NCI-H2081 (cell line): Measurements from ENCODE around the gene GALK1.

ENCODE experiments used
- DNase-seq, 2 experiments: peaks; one replicate each; lab custom pipeline; 2025; lab: John Stamatoyannopoulos, UW

GALK1 gene

DNA sequence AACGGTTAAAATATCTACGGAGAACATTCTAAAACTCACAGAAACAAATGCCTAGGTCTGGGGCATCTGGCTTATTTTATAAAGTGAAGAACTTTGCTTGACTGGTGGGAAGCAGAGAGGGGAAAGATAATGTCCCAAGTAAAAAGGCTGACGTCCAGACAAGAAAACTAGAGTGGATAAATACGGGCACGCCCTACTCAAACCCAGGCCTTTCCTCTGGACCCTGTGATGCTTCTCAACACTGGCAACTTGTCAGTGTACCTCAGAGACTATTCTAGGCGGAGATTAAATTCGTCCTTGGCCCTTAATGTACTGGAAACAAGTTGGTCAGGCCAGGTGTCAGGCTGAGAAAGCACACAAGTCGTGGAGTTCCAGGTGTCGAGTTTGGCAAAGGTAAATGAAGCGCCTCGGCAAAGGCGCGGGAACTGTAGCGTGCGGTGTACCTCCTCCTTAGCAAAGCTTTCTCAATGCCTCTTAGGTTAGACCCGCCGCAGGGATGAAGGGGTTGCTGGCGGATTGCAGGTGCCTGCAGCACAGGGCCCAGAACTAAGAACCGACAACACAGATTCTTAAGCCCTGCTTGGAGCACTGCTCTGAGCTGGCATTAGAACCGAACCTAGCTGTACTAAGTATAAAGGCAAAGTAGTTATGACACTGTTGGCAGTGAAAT lies 18.9 kb upstream of the GALK1 start:
- peak in 1 of 2 experiments; percentile 68 for DNase-seq

DNA sequence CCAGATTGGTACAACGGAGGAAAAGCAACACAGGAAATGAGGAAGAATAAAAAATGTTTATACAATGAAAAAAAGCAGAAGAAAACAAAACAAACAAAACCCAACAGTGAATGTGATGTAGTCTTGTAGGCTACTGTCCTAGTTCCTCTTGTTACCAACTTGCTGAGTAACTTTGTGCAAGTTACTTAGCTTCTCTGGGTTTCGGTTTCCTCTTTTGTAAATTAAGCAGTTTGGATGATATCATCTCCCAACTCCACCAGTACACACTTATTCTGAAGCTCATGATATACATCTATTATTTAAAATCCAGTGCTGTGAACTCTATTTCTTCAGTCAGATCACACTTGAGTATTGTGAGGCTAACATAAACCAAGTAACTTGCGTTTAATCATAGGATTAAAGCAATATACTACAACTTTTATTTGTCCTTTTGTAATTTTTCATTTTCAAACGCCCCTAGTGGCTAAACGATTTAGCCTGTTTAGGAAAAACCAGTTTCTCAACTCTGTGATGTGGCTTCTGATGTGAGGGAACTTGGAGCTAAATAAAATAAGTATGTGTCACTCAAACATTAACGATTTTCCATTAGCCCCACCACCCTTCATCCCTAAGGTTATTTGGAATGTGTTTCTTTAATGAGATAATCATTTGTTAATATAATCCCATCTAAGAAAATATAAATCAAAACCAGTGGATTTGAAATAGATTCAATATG lies 18.2 kb upstream of the GALK1 start:
- DNase-seq: peak; percentile 39 to 60

GRCh38 chr17:75779987-75780889 lies 15.2 kb upstream of the GALK1 start:
- no peak for DNase-seq

DNA sequence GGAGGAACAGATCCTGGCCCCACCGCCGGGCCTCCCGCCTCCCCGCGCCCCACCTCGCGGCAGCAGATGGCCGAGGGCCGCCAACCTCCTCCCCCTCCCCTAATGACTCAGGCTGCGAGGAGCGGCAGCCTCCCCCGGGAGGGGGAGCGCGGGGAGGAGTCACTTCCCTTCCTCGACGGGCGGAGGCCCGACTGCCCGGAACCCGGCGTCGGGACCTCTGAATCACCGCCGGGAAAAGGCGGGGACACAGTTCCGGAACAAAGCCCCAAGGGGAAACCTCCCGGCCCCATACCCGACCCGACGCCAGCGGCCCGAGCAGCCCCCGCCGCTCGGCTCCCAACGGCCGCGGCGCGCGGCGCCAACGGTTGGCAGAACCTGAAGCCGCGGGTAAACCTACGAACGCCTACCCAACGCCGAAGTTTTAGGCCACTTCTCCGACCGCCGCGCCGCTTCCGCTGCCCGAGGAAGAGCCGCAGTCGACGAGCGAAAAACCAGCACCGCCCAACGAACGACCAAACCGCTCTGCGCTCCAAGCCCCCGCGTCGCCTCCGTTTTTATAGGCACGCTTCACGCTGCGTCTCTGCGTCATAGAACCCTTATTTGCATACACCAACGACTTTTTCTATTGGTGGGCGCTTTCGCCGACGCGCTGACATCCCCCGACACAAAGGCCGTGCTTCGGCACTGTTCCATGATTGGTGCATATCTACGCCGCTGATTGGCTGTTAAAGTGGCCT lies 14.4 kb upstream of the GALK1 start:
- DNase-seq: peak; percentile 100

DNA sequence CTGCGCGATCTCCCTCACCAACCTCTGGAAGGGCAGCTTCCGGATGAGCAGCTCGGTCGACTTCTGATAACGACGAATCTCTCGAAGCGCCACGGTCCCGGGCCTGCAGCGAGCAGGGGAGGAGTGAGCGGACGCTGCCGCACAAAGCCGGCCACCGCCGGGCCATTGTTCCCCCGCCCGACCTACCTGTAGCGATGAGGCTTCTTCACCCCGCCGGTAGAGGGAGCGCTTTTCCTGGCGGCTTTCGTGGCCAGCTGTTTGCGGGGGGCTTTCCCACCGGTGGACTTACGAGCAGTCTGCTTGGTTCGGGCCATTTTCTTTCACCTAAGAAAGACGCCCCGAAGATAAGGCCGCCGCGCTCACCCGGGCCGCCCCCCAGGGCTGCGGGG lies 13.9 kb upstream of the GALK1 start:
- peak; percentile 79 to 81 for DNase-seq

- peak; percentile 46 to 63 for DNase-seq
Measured at GRCh38 chr17:75778066-75778860, 13.3 kb upstream of the GALK1 start.

- no peak for DNase-seq
Measured at GRCh38 chr17:75777296-75777922, 12.4 kb upstream of the GALK1 start.

DNA sequence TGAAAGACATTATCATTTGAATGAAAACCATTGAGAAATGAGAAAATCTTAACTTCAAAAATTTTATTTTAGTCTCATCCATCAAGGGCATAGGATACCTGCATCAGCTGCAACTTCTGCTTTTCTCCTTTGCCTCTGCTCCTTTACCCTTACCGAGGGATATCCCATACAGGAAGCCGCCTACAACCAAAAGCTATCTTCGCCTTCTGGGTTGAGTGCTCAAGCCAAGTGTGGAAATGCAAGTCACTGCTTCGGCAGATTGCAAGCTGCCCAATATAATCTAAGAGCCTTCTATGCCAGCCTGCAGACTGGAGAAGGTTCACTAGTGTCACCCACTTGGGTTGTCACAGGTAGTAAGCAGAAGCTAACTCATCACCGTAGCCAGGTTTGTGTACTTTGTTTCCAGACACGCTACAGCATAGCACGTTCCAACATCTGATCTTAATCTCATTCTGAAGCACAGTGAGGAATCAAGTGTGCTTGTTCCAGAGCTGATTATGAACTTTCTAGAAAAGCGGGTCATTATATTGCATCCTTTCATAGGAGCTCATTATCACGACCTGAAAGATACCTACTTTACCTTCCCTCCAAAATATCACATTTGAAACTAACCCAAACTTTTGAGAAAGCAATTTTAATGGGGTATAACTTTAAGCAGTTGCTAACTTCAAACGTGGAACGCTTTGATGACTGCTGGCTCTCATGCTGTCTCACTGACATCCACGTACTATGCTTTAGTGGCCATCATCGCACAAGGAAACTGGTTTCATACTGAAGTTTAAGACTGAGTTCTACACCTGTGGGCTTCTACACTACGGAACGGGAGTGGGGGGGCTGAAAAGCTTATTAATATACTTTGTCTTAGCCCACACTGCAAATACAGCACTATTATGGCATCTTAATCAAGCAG lies 11.6 kb upstream of the GALK1 start:
- DNase-seq: no peak

DNA sequence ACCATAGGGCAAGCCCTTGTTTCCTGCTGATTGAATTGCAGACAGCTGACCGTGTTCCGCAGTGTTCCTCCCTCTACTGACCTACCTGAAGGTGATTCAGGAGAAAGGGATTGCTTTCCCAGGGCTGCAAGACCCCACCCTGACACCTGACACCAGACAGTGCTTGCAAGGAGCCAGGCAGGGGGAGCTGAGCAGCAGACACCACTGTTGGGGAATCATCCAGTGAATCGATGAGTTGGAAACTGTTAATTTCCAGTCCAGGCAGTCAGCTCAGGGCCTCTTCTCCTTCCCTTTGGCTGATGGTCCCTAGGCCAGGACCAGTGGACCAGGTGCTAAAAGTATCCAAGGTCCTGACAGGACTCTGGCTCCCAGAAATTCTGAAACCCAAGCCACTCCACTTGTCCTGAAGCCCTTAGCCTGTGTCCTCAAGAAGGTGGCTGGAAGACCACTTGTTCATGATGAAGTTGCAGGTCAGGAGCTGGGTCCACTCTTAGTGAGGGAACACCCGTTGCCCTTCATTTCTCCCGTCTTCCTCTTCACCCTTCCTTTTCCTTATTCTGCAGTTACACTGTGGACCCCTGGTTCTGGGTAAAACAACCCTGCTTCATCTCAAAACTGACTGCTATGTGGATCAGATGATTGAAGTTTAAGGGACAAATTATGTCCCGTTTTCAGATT lies 10.1 kb upstream of the GALK1 start:
- DNase-seq: no peak

DNA sequence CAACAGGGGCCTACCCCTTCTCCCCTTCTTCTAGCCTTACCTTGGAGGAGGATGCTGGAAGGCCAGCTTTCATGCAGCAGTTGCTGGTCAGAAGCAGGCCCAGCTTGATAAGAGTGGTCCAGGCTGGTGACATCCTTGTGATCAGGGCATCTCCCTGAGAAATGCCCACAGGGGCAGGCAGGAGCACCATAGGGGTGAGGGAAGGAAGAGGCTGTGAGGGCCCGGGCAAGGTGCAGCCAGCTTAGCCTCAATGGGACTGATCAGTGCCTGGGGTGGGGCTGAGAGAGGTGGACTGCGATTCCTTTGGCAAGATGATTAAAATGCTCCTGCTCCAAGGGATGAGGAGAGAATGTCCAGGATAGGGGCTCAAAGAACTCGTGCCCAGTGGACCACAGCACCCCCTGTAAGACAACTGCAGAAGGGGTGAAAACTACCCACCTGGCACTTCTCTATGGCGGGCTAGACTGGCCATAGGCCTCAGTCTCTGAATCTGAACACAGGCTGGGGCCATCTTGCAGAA lies 9.5 kb upstream of the GALK1 start:
- DNase-seq: no peak

- DNase-seq: no peak
Measured at GRCh38 chr17:75773808-75774470, 8.9 kb upstream of the GALK1 start.

GRCh38 chr17:75773121-75773807 lies 8.3 kb upstream of the GALK1 start:
- no peak for DNase-seq

- no peak for DNase-seq
Measured at GRCh38 chr17:75771334-75772281, 6.6 kb upstream of the GALK1 start.

GRCh38 chr17:75769536-75769935 lies 4.5 kb upstream of the GALK1 start:
- DNase-seq: peak in 1 of 2 experiments; percentile 51

- DNase-seq: no peak
Measured at GRCh38 chr17:75767881-75768280, 2.9 kb upstream of the GALK1 start.

- no peak for DNase-seq
Measured at GRCh38 chr17:75765981-75766380, 989 bp upstream of the GALK1 start.

GRCh38 chr17:75764417-75764710 lies 628 bp downstream of the GALK1 start:
- no peak for DNase-seq
